ENCODE data around the gene DTYMK.

DNA sequence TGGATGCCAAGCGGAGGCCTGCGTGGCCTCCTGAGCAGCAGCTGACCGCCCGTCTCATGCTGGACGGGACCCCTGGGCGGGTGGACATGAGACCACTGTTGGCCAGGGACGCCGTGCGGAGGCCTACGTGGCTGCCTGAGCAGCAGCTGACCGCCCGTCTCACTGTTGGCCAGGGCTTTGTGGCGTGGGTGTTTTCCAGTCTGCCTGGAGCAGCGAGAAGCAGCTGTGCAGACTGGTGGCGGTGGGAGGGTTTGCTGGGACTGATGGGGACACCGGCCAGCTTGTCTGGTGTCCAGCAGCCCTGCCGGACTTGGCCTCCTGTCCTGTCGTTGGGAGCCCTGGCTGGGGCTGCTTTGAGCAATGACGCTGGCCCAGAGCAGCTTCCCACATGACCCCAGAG is 42.0 kb upstream of the DTYMK start:
- TF ChIP-seq, protein P1, sequence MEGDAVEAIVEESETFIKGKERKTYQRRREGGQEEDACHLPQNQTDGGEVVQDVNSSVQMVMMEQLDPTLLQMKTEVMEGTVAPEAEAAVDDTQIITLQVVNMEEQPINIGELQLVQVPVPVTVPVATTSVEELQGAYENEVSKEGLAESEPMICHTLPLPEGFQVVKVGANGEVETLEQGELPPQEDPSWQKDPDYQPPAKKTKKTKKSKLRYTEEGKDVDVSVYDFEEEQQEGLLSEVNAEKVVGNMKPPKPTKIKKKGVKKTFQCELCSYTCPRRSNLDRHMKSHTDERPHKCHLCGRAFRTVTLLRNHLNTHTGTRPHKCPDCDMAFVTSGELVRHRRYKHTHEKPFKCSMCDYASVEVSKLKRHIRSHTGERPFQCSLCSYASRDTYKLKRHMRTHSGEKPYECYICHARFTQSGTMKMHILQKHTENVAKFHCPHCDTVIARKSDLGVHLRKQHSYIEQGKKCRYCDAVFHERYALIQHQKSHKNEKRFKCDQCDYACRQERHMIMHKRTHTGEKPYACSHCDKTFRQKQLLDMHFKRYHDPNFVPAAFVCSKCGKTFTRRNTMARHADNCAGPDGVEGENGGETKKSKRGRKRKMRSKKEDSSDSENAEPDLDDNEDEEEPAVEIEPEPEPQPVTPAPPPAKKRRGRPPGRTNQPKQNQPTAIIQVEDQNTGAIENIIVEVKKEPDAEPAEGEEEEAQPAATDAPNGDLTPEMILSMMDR (conservative IDR thresholded peaks at IDR 0.05; ENCODE audit: low read depth, low read length), result no peak
- no peak for TF ChIP-seq RAD21 (IDR thresholded peaks at IDR 0.05; ENCODE audit: low read length)
- TF ChIP-seq, protein P2, sequence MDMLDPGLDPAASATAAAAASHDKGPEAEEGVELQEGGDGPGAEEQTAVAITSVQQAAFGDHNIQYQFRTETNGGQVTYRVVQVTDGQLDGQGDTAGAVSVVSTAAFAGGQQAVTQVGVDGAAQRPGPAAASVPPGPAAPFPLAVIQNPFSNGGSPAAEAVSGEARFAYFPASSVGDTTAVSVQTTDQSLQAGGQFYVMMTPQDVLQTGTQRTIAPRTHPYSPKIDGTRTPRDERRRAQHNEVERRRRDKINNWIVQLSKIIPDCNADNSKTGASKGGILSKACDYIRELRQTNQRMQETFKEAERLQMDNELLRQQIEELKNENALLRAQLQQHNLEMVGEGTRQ (IDR thresholded peaks at IDR 0.05; ENCODE audit: low read depth, low read length), result no peak
- no peak for TF ChIP-seq MAFK (IDR thresholded peaks at IDR 0.05; ENCODE audit: low read depth, low read length)
- no peak for TF ChIP-seq RFX5 (IDR thresholded peaks at IDR 0.05; ENCODE audit: low read depth, low read length)
- no peak for TF ChIP-seq RCOR1 (IDR thresholded peaks at IDR 0.05; ENCODE audit: insufficient replicate concordance, low read length)
- TF ChIP-seq CEBPB (IDR thresholded peaks at IDR 0.05; ENCODE audit: low read depth, low read length), result no peak
- no peak for TF ChIP-seq POLR2A (IDR thresholded peaks at IDR 0.05; ENCODE audit: low read depth, low read length)
- no peak for TF ChIP-seq SMC3 (IDR thresholded peaks at IDR 0.05; ENCODE audit: low read depth, low read length)
- no peak for TF ChIP-seq MAZ (IDR thresholded peaks at IDR 0.05; ENCODE audit: borderline replicate concordance, low read depth, low read length)
